ENCODE results near the gene C15orf39. TPM values are rescaled to one million over a fixed set of nuclear protein-coding genes. Genes with fewer than 3 reads are reported as not detected.

The C15orf39 gene
- 5.9 and 8.0 TPM in 2 replicates for total RNA-seq

DNA sequence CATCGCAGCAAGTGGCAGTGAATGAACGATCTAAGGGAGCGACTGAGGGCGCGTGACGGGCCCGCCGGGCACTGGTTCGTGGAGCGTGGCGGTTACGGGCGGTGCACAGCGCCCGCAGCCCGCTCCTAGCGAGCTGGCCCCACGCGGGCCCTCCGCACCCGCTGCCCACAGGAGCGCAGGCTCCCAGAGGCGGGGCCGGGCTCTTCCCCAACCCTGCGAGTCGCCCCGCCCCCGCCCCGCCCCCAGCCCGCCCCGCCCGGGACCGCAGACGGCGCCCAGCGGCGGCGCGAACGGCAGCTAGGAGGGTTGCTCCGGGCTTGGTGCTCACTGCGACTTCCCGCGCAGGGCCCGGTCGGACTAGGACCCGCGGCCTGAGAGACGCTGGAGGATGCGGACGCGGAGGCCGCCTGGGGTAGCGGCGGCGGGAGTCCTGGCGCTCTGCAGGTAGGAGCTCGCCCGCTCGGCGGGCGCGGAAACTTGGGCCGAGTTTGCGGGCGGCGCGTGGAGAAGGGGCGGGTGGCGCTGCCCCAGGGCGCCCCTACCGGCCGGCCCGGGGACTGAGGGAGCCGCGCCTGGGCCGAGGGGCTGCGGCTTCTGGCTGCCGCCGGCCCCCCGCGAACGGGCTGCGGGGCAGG, at the start of gene C15orf39:
Gene C15orf39 (plus strand): TSS at position 267 of the 635 bp plus-strand sequence. CDS start 4,167 bp downstream, outside the sequence.

DNA sequence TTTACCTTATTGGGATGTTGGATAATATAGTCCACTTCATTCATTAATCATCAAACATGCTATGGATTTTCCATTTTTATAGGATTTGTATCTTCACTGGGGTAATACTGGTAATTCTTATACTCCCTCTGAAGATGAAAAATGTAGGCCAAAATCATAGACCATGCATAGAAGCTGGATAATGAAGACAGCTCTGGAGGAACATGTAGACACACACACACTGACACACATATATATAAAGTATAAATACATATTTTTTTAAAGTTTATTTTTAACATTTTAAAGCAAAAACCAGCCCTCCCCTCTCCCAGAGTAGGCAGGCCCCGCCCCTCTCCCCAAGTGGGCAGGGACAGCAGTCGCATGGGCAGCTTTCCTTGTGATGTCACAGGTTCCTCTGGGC, 56.4 kb downstream of the C15orf39 start, which contains the start of gene GOLGA6C:
Gene GOLGA6C (plus strand): TSS at position 301 of the 400 bp plus-strand sequence. CDS start 265 bp downstream, outside the sequence.

Small RNAs within 50 kb of the gene (small RNA-seq; reads per million reads assigned to genes)
- gene AC068338.1, result not detected

Other genes with a start within 250 kb of the C15orf39 start
- gene RPP25, start 245.1 kb upstream of the C15orf39 start, total RNA-seq, result 13.6 and 17.0 TPM in 2 replicates
- gene SCAMP5, start 206.3 kb upstream of the C15orf39 start, total RNA-seq, result 0.59 and 1.1 TPM in 2 replicates
- gene PPCDC, start 178.3 kb upstream of the C15orf39 start, total RNA-seq, result 9.2 and 10.4 TPM in 2 replicates
- gene GOLGA6C, start 56.5 kb downstream of the C15orf39 start, total RNA-seq, result not detected in 2 replicates
- gene GOLGA6D, start 81.0 kb downstream of the C15orf39 start, total RNA-seq, result not detected in 2 replicates
- gene COMMD4, start 134.2 kb downstream of the C15orf39 start, total RNA-seq, result 61.8 and 73.1 TPM in 2 replicates
- gene NEIL1, start 145.2 kb downstream of the C15orf39 start, total RNA-seq, result 2.0 and 2.9 TPM in 2 replicates
- gene MAN2C1, start 166.7 kb downstream of the C15orf39 start, total RNA-seq, result 144 and 174 TPM in 2 replicates
- 25.0 and 33.0 TPM in 2 replicates for gene SIN3A, start 249.8 kb downstream of the C15orf39 start, total RNA-seq

All from subcutaneous preadipocyte (primary cell).